T-helper 2 cell (primary cell): ENCODE measurements around the gene GLIS1.

Source experiments
- DNase-seq, 5 experiments: peaks; one replicate each; pipeline versions ENCODE4 v3.0.0 to v3.0.0-alpha.2; 2012 to 2022

Gene GLIS1

DNA sequence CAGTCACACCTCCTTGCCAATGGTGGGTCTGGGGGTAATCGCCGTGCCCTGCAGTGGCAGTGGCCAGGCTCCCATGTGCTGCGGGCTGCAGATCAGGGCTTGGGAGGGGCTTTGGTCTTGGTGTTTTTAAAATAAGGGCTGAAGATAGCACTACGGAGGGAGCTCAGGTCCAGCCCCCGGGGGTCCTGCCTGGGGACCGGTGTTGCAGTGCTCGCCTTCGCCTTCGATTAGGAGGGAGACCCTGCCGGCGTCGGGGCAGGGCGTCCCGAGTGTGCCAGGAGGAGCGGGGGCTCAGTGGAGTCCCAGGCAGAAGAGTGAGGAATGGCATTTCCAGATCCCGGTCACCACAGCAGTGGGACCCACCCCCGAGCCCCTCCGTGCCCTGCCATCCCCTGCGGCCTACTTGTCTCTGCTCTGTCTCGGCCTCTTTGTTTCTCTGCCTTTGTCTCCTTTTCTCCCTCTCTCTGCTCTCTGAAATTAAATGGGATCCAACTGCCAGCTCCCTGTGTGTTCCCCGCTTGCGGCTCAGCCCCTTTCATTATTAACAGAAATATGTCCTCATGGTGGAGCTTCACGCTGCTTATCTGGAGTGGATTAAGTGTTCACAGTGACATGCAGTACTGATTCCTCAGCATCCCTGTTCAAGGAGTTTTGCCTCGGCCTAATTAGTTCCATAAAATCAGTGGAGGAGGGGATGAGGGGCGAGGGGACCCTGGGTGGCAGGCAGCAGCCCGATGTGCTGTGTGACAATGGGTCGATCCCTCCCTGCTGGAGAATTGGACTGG lies 235.3 kb downstream of the GLIS1 start:
- DNase-seq = no peak

DNA sequence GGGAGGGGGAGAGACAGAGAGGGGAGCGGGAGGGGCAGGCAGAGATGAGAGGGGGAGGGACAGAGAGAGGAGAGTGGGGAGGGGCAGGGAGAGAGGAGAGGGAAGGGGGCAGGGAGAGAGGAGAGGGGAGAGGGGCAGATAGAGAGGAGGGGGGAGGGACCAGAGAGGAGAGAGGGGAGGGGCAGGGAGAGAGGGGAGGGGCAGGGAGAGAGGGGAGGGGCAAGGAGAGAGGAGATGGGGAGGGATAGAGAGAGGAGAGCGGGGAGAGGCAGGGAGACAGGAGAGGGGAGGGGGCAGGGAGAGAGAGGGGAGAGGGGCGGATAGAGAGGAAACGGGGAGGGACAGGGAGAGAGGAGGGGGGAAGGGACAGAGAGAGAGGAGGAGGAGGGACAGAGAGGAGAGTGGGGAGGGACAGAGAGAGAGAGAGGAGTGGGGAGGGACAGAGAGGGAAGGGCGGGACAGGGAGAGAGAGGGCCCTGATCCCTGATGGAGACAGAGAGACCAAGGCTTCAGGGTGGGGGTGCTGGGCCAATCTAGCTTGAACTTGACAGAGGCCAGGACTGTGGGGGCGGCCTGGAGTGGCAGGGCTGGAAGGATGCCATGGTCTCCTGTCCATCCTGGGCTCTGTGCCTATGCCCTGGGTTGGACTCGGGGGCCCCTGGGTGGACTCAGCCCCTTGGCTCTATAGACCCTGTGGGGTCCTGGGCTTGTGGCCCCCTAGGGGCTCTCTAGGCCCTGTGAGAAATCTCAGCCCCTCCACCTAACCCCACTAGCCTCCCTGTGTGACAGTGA lies 236.1 kb downstream of the GLIS1 start:
- no peak for DNase-seq

DNA sequence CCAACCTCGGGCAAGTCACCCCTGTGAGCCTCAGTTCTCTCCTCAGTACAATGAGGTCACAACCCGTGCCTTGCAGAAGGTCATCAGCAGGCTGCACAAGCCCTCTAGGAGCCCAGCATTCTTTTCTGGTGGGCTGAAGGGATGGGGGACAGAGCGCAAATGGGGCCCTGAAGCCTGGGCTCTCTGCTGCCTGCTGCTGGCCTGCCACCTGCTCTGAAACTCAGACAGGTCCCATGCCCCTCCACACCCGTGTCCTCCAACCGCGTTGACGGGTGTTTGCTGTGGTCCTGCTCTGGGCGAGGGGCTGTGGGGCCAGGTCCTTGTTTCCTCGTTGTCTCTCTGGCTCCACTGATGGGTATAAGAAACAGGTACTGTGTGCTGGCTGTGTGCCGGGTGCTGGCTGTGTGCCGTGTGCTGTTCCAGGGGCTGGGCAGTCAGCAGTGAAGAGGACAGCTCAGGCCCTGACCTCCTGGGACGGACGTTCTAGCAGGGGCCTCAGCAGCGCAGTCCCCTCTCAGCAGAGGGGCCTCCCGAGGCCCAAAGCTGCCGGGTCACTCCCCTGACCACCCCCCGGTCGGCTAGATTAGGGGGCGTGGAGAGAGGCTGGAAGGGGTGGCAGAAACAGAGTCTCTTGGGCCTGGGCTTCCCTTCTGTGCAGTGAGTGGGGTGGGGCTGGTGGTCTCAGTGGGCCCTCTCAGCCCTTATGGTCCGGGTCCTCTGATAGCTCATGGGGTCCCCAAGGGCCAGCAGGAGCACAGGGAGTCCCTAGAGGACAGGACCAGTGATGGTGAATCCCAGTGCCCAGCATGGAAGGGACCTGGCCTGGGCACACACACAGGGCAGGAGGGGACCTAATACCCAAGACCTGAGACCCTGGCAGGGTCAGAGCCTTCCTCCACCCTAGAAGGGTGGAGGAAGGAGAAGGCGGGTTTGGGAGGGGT lies 237.6 kb downstream of the GLIS1 start:
- DNase-seq = no peak

DNA sequence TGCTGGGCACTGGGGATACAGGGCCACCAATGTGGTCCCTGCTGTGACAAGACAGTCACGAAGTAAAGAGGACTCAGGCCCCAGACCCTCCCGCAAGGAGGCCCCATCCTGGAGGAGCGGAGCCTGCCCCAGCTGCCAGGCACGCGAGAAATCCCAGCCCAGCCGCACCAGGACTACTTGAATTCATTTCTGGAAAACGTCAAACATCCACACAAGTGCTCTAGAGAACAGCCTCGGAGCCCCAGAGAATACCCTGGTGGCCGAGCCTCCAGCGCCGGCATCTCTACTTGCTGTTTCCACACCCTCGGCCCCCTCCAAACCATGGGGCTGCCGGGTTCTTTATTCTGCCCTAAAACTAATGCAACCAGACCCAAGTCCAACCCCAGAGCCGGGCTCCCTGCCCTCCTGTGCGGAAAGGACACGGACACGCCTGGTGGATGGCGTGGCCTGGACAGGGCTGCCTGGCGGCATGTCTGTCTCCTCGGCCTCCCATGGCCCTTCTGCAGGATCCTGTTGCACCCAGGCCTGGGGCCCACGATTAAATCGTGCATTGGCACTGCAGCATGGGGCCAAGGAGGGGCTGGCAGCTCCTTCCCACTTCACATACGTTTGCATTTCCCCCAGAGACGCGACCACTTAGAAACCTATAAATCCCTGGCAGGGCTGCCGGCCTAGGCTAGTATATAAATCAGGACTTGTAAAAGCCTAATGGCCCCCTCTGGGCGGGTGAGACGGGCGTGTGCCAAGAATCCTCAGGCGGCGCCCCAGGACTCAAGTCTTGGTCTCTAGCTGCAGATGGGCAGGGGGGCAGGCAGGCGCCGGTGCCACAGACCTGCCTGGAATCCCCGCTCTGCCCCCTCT lies 238.5 kb downstream of the GLIS1 start:
- DNase-seq = no peak

GRCh38 chr1:53499257-53500203 lies 239.4 kb downstream of the GLIS1 start:
- no peak for DNase-seq

DNA sequence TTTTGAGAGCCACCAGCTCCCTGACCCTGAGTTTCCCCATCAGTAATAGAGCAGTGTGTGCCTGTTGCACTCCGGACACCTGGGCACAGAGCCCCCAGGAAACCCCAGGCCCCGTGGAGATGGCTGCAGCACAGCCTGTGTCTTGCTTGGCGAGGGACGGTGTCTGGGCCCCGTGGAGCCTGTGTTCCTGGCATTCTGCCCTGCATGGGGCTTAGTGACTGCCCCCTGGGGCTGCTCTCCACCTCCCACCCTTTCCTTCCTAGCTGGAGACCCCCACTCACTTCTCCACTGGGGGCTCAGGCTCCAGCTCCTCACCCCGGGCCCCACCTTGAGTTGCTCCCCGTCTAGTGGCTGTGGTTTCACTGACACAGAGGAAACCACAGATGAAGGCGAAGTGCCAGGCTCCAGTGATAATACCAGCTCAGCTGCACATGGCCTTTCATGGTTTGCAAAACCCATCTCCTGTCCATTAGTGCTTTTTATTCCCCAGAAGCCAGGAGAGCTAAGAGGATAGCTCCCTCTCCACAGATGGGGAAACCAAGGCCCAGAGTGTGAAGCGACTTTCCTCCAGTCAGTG lies 240.3 kb downstream of the GLIS1 start:
- DNase-seq = peak in 1 of 5 experiments; percentile 13

DNA sequence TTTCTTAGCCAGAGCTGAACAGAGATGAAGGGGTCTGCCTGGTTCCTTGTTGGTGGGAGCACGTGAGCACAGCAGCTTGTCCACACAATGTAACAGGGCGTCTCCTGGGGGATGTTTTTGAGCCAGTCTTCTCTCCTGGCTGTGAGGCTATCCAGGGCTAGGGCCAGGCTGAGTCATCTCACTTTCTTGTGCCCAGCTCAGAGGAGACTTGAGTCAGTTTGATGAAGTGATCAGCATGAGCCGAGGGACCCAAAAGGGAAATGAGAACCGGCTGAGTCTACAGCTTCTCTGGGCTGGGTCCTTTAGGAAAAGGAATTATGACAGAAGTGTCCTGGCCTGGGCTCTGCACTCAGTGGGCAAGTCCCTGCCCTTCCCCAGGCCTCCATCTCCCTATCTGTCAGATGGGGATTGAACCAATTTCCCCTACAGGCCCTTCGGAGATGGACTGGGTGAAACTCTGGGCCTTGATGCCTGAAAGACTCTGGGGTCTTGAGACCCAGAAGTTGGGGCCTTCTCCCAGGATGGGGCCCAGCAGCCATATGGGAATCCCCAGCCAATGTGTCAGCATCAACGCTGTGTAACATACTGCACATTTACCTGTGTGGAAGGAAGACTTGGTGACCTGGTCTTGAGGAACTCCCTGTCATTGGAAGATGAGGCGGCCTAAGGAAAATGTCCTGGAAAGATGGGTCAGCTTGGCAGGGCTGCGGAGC lies 243.2 kb downstream of the GLIS1 start:
- DNase-seq = no peak

DNA sequence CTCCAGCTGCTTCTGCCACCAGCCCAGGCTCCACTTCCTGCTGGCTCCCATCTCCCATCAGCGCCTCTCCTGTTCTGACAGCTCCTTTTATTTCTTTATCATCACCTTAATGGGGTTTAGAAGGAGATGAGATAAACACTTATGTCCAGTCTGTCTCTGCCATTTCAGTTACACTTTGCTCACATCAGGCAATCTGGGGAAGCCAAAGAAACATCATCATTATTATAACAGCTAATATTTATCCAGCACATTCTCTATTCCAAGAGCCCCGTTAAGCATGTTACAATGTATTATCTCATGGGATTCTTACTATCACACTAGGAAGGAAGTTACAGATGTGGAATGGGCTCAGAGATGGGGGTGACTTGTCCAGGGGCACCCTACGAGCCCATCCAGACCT lies 248.6 kb downstream of the GLIS1 start:
- DNase-seq = no peak

- no peak for DNase-seq
Measured at GRCh38 chr1:53486395-53487026, 252.5 kb downstream of the GLIS1 start.

- peak; percentile 14 to 58 (median 28) for DNase-seq
Measured at GRCh38 chr1:53485478-53486394, 253.2 kb downstream of the GLIS1 start.

DNA sequence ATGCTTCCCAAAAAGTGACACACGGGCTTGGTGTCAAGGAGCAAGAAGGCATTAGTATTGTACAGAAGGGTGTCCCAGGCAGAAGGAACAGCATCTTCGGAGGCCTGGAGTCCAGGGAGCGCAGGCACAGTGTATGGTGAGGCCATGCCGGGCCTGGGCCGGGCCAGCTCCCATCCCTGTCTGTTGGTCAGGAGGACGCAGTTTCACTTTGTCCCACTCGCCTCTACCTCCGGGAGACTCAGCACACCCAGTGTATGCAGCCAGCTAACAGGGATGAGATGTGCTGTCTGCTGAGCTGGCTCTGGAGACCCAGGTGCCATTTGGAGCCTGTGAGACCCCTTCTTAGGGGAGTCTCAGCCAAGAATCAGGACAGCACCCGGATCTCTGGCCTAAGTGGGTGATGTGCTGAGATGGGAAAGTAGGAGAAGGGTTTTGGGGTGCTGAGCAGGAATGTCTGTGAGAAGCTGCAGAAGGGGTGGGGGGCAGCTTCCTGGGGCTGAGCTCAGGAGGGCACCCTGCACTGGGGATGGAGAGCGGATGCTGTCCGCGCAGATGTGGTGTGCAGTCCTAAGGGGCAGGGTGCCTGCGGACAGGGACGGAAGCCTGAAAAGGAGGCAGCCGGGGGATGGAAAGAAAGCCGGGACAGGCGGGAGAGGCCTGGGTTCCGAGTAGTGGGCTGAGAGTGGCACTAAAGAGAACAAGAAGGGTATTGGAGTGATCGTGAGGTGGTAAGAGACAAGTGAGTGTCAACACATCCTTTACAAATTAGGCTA lies 254.1 kb downstream of the GLIS1 start:
- no peak for DNase-seq

- DNase-seq = no peak
Measured at GRCh38 chr1:53483656-53484055, 255.3 kb downstream of the GLIS1 start.

DNA sequence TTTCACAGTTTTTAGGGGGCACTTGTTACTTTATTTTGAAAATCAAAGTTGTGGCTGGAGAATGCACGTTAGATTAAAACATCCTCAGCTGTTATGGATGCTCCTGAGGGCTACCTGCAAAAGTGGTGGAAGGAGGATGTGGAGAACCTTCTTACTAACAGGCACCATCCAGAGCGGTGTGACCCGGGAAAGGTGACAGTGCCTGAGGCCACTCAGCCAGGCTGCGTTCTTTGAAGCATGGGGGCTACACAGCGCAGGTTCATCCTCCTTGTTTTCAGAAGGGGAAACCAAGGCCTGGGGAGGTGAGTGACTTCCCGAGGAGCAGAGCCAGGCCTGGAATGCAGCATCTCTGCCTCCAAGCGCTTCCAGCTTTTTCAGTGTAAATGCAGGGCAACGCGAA lies 255.8 kb downstream of the GLIS1 start:
- no peak for DNase-seq

DNA sequence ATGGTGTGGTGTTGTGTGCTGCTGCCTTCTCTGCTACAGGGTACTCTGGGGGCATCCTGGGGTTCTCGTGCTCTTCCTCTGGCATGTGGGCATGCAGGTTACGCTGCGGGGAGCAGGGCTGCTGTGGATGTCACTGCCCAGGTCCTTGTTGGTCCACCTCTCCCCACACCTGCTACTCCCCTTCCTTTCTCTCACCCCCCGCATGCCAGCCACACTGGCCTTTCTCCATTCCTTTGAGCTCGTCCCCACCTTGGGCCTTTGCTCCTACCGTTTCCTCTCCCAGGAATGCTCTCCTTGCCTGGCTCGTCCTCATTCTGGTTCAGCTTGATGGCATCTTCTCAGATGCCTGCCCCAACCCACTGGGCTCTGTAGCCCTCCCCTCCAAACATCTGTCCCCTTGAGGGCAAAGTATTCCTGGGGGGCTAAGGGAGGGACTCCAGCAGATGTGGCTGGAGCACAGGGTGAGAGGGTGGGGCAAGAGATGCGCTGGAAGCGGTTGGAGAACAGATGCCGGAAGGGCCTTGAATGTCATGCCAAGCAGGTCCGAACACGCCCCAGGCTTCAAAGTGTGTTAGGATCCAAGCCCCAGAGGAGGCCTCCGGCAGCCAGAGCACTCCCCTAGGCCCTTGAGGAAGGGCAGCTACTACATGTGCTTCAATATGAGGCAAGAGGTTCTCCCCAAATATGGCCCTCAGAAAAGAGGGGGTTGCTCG lies 256.4 kb downstream of the GLIS1 start:
- DNase-seq = no peak

- DNase-seq = no peak
Measured at GRCh38 chr1:53481456-53481855, 257.5 kb downstream of the GLIS1 start.

- DNase-seq = no peak
Measured at GRCh38 chr1:53480678-53481077, 258.3 kb downstream of the GLIS1 start.

DNA sequence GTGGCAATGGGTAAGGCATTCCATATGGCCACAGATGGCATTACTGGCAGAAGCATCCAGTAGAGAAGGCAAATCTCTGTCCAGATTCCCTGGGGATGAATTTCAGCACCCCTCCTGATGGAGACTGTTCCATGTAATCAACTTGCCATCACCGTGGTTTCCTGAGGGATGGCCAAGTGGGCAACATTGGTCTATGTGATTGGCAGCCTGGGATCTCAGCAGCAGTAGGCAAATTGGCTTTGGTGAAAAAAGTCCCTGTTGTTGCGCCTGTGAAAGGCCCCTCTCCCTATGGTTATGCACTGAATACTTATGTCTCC lies 260.5 kb downstream of the GLIS1 start:
- DNase-seq = no peak
